Vagina (tissue), 2 donors: ENCODE data around the gene SERPINB12. TPM values are rescaled to one million over a fixed set of nuclear protein-coding genes. Genes with fewer than 3 reads are reported as not detected.

Experiments used
- DNase-seq, 2 donors: peaks; one replicate each; pipeline ENCODE4 v3.0.0-alpha.2; 2017; ENCODE audit errors: extremely low spot score in 2 of 2
- H3K27ac ChIP-seq: fragments of 200-600 bp; sonication (generic); one replicate; pipeline ENCODE4 v1.5.1; 2019
- H3K27me3 ChIP-seq: fragments of 200-600 bp; sonication (generic); one replicate; pipeline ENCODE4 v1.5.1; 2019
- H3K36me3 ChIP-seq, 2 donors: fragments of 200-600 bp; sonication (generic); one replicate each; pipeline ENCODE4 v1.5.1; 2017 to 2019
- H3K4me1 ChIP-seq: fragments of 200-600 bp; sonication (generic); one replicate; pipeline ENCODE4 v1.5.1; 2019
- H3K4me3 ChIP-seq, 2 donors: fragments of 200-600 bp; sonication (generic); 1 replicate in 1 of 2; 2 replicates in 1 of 2; pipeline ENCODE4 v1.5.1; 2016 to 2019
- H3K9me3 ChIP-seq: fragments of 200-600 bp; sonication (generic); one replicate; pipeline ENCODE4 v1.5.1; 2019
- POLR2A ChIP-seq, 2 donors: fragments of 450-650 bp; IDR thresholded peaks; one replicate each; pipeline ENCODE4 v1.6.1; 2017; ENCODE audit warnings: antibody characterized with exemption in 2 of 2, mild to moderate bottlenecking in 2 of 2, moderate library complexity in 2 of 2
- POLR2AphosphoS5 ChIP-seq, 2 donors: sonication (generic); formaldehyde crosslinking; IDR thresholded peaks; one replicate each; pipeline ENCODE4 v1.9.0; 2017; ENCODE audit warnings: antibody characterized with exemption in 2 of 2, mild to moderate bottlenecking in 2 of 2, low read depth in 1 of 2; ENCODE audit not compliant: insufficient read depth in 1 of 2
- intact Hi-C: fragments of 100-400 bp; cut with DNase I; formaldehyde crosslinking; loops from one replicate; pipeline ENCODE4 v1.15.1; 2023
- total RNA-seq: library from RNA; depleted of rRNA; stranded (reverse); fragments of >200 nt; gene quantifications from one replicate; pipeline ENCODE4 v1.2.3, GENCODE V29; 2016
- TF ChIP-seq, protein P1 (sequence below), 3 experiments: fragments of 450-650 bp in 2 of 3; fragments of 200-600 bp in 1 of 3; sonication (generic) in 1 of 3; IDR thresholded peaks; one replicate each; pipeline ENCODE4 v1.5.1; 2017 to 2019; ENCODE audit warnings: antibody characterized with exemption in 3 of 3, mild to moderate bottlenecking in 2 of 3, moderate library complexity in 2 of 3

The SERPINB12 gene, protein sequence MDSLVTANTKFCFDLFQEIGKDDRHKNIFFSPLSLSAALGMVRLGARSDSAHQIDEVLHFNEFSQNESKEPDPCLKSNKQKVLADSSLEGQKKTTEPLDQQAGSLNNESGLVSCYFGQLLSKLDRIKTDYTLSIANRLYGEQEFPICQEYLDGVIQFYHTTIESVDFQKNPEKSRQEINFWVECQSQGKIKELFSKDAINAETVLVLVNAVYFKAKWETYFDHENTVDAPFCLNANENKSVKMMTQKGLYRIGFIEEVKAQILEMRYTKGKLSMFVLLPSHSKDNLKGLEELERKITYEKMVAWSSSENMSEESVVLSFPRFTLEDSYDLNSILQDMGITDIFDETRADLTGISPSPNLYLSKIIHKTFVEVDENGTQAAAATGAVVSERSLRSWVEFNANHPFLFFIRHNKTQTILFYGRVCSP
- 20.1 TPM for total RNA-seq

DNA sequence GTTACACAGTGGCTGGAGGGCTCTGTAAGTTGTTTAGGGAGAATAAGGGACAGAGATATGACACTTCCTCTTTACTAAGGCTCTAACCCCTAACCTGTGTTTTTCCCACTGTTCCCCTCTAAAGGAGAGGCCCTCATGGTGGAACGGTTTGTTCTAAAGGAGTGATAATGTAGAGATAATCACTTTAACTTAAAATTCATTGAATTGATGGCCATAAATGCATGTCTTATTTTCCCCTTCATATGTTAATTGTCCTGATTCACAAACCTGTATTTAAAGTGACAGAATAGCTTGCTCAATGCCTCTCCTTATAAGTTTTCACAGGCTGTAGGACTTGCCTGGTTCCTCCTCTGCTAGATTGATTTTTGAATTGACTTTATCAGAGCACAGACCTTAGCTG lies at the start of gene SERPINB12:
SERPINB12 (plus strand) TSS at position 301 of the 400 bp plus-strand sequence. CDS start 13,791 bp downstream, outside the sequence.
- Histone ChIP-seq H3K36me3 (no peaks in the 10 kb centered on the region), H3K4me1 (no peaks in the 10 kb centered on the region), H3K27ac (no peak within 1 kb of the TSS), H3K9me3 (no peaks in the 10 kb centered on the region), H3K4me3 (no peak within 1 kb of the TSS), H3K27me3 (no peaks in the 10 kb centered on the region)
- TF ChIP-seq POLR2AphosphoS5 (IDR thresholded peaks at IDR 0.05; ENCODE audit: insufficient read depth in 1 of 2, low read depth in 1 of 2) (no peak), POLR2A (IDR thresholded peaks at IDR 0.05) (no peak)
- TF ChIP-seq, protein P1, sequence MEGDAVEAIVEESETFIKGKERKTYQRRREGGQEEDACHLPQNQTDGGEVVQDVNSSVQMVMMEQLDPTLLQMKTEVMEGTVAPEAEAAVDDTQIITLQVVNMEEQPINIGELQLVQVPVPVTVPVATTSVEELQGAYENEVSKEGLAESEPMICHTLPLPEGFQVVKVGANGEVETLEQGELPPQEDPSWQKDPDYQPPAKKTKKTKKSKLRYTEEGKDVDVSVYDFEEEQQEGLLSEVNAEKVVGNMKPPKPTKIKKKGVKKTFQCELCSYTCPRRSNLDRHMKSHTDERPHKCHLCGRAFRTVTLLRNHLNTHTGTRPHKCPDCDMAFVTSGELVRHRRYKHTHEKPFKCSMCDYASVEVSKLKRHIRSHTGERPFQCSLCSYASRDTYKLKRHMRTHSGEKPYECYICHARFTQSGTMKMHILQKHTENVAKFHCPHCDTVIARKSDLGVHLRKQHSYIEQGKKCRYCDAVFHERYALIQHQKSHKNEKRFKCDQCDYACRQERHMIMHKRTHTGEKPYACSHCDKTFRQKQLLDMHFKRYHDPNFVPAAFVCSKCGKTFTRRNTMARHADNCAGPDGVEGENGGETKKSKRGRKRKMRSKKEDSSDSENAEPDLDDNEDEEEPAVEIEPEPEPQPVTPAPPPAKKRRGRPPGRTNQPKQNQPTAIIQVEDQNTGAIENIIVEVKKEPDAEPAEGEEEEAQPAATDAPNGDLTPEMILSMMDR (IDR thresholded peaks at IDR 0.05) = no peak
- intact Hi-C loops = no loop called here
- DNase-seq = no peak

DNA sequence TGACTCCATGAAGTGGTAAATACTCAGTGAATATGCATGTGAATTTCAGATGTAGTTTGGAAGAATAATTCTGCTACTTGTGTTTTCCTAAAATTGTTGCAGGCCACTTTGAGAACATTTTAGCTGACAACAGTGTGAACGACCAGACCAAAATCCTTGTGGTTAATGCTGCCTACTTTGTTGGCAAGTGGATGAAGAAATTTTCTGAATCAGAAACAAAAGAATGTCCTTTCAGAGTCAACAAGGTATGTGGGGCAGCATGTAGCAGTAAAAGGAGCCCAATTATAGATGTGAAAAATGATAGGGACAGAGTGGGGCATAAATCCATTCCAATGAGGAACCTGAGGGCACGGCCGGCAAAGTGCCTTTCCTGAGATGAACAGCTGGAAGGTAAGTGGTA lies 49.3 kb upstream of the SERPINB12 start:
- no peak for DNase-seq
- Histone ChIP-seq H3K9me3 (no peaks in the 10 kb centered on the region), H3K27ac (no peak overlapping the region), H3K36me3 (no peaks in the 10 kb centered on the region), H3K27me3 (no peaks in the 10 kb centered on the region), H3K4me3 (no peak overlapping the region), H3K4me1 (peaks cover 15% of the 10 kb centered on the region)
- TF ChIP-seq POLR2A (IDR thresholded peaks at IDR 0.05) (no peak), POLR2AphosphoS5 (IDR thresholded peaks at IDR 0.05; ENCODE audit: insufficient read depth in 1 of 2, low read depth in 1 of 2) (no peak)
- TF ChIP-seq, protein P1 (IDR thresholded peaks at IDR 0.05) = no peak
- intact Hi-C loops = no loop called here

DNA sequence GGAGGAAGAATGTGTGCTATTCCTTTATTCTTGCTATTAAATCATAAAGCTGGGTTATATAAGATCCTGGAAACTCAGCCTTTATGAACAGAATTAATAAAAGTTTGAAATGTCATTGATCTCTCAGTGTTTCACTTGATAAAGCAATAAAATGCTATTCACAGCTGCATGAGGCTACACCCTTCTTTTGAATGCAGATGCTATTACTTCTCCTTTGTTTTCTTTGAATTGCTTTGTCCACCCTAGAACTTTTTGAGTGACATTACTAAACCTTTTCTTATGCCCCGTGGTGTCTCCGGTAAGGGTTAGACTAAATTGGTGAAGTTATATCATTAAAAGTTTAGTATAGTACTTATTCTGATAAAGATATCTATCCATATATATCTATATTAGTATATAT lies 46.5 kb upstream of the SERPINB12 start:
- Histone ChIP-seq H3K4me1 (no peaks in the 10 kb centered on the region), H3K36me3 (no peaks in the 10 kb centered on the region), H3K27ac (no peak overlapping the region), H3K4me3 (no peak overlapping the region), H3K9me3 (no peaks in the 10 kb centered on the region), H3K27me3 (no peaks in the 10 kb centered on the region)
- intact Hi-C loops = no loop called here
- no peak for DNase-seq
- no peak for TF ChIP-seq POLR2A (IDR thresholded peaks at IDR 0.05)
- TF ChIP-seq, protein P1 (IDR thresholded peaks at IDR 0.05) = no peak
- no peak for TF ChIP-seq POLR2AphosphoS5 (IDR thresholded peaks at IDR 0.05; ENCODE audit: insufficient read depth in 1 of 2, low read depth in 1 of 2)

DNA sequence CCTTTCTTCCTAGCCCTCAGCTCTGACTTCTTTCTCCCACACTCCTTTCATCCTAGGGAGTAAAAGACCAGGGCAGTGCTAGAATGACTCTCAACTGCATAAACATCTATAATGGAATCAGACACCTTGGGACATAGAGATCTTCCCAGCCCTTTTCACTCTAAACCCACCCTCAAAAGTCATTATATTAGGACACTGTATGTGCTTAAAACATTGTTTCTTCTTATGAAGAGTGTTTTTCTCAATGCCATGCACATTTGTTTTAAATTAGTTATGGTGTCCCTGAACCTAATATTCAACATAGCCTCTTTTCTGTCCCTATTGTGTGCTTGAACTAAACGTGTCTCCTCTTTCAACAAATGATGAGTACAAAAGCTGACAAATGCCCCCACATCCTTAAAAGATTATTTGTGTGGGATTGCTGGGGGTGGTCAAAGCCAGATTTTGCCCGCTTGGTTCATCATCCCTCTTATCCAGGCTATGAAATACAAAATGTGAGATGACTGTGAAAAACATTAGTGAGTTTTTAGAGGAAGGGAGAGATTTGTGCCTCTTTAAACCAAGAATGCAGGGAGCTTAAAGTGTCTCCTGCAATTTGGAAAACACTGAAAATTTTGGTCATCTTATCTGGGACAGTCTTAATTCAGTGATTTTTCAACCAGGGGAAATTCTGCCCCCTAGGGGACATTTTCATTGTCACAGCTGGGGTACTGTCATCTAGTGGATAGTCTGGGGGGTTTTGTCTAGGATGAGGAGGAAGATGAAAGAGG lies 36.4 kb upstream of the SERPINB12 start:
- Histone ChIP-seq H3K4me3 (no peak overlapping the region), H3K36me3 (no peaks in the 10 kb centered on the region), H3K27ac (no peak overlapping the region), H3K27me3 (no peaks in the 10 kb centered on the region), H3K9me3 (no peaks in the 10 kb centered on the region), H3K4me1 (no peaks in the 10 kb centered on the region)
- TF ChIP-seq, protein P1 (IDR thresholded peaks at IDR 0.05) = no peak
- TF ChIP-seq POLR2AphosphoS5 (IDR thresholded peaks at IDR 0.05; ENCODE audit: insufficient read depth in 1 of 2, low read depth in 1 of 2) (no peak), POLR2A (IDR thresholded peaks at IDR 0.05) (no peak)
- no peak for DNase-seq
- intact Hi-C loops = no loop called here

DNA sequence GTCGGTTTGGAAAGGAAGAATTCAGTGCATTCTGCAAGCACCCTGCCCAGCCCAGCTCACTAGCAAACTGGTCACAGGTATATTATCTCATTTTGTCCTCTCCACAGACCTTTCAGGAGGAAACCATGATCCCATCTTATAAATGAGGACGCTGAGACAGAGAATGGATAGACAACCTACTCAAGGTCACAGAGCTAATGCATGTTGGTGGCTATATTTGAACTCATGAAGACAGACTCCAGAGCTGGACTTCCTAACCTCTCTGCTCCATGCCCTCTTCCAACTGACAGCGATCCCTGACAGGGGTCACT lies 35.9 kb upstream of the SERPINB12 start:
- Histone ChIP-seq H3K4me1 (no peaks in the 10 kb centered on the region), H3K9me3 (no peaks in the 10 kb centered on the region), H3K36me3 (no peaks in the 10 kb centered on the region), H3K4me3 (no peak overlapping the region), H3K27ac (no peak overlapping the region), H3K27me3 (no peaks in the 10 kb centered on the region)
- DNase-seq = no peak
- TF ChIP-seq POLR2AphosphoS5 (IDR thresholded peaks at IDR 0.05; ENCODE audit: insufficient read depth in 1 of 2, low read depth in 1 of 2) (no peak), POLR2A (IDR thresholded peaks at IDR 0.05) (no peak)
- TF ChIP-seq, protein P1 (IDR thresholded peaks at IDR 0.05) = no peak
- intact Hi-C loops = no loop called here
